ENCODE data around the gene RFC5.

DNA sequence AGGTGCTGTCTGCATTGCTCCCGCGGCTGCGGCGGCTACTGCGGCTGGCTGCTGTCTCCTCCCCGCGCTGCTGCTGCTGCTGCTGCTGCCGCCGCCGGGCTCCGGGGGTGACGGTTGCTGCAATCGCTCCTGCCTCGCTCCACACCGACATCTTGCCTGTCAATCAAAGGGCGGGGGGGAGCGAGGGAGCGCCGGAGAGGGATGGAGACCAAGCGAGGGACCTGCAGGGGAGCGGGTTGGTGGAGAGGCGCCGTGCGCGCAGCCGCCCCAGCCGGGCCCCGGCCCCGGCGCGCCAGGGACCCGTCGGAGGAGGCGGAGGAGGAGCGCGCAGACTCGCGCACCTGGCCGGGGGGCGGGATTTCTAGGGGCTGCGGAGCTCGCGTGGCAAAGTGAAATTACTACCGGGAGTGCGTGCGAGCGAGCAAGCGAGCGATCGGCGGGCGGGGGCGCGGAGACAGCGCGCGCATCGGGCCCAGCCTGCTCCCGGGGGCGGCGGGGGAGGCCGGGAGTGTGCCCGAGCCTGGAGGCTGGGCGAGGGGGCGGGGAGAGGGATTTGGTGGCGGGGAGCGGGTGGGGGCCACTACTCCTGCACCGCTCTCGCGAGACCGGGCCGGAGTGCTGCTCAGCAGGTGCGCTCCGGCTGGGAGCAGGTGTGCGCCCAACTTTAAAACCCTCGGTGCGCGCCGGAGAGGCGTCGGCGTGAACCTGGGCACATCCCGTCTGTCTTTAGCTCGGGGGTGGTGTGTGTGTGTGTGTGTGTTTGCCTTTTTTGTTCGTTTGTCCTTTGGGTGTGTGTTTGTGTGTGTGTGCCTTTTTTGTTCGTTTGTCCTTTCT lies 47.5 kb upstream of the RFC5 start, which contains the start of gene KSR2:
- TF ChIP-seq, protein P1, sequence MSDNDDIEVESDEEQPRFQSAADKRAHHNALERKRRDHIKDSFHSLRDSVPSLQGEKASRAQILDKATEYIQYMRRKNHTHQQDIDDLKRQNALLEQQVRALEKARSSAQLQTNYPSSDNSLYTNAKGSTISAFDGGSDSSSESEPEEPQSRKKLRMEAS (IDR thresholded peaks at IDR 0.05), result 0 out of 2 replicates have a peak, but pooled peaks have one; percentile 20
- no peak for TF ChIP-seq CTCF (IDR thresholded peaks at IDR 0.05)
- peak in 1 of 2 experiments; percentile 28; a peak in 1 of 4 replicates for TF ChIP-seq CEBPB (IDR thresholded peaks at IDR 0.05)
- TF ChIP-seq RNF2 (IDR thresholded peaks at IDR 0.05; ENCODE audit: borderline replicate concordance, low read depth), result no peak
- TF ChIP-seq RFX5 (IDR thresholded peaks at IDR 0.05), result no peak

All from A549 (cell line).